Smooth muscle cell (in vitro differentiated cells): Measurements from ENCODE around the gene SIRT5. TPM values are rescaled to one million over a fixed set of nuclear protein-coding genes. Genes with fewer than 3 reads are reported as not detected.

Experiments used
- DNase-seq: peaks from one replicate; lab custom pipeline; 2025; ENCODE audit not compliant: unreplicated experiment; lab: John Stamatoyannopoulos, UW
- H2AFZ ChIP-seq: fragments of 200-600 bp; sonication (generic); 2 replicates; pipeline ENCODE4 v1.6.0; 2016; ENCODE audit warnings: antibody characterized with exemption, low read depth, mild to moderate bottlenecking
- H3F3A ChIP-seq: fragments of 200-600 bp; sonication (generic); 2 replicates; pipeline ENCODE4 v1.6.0; 2017; ENCODE audit warnings: antibody characterized with exemption, low read depth
- H3K27ac ChIP-seq: fragments of 200-600 bp; sonication (generic); 2 replicates; pipeline ENCODE4 v1.5.1; 2016; ENCODE audit warnings: low read depth, mild to moderate bottlenecking
- H3K27me3 ChIP-seq: fragments of 200-600 bp; sonication (generic); 2 replicates; pipeline ENCODE4 v1.6.1; 2016; ENCODE audit warnings: low read depth, mild to moderate bottlenecking
- H3K36me3 ChIP-seq: fragments of 200-600 bp; sonication (generic); 2 replicates; pipeline ENCODE4 v1.5.1; 2016; ENCODE audit warnings: low read depth
- H3K4me1 ChIP-seq: fragments of 200-600 bp; sonication (generic); 2 replicates; pipeline ENCODE4 v1.5.1; 2016; ENCODE audit warnings: low read depth
- H3K4me2 ChIP-seq: fragments of 200-600 bp; sonication (generic); 2 replicates; pipeline ENCODE4 v1.6.0; 2016; ENCODE audit warnings: mild to moderate bottlenecking
- H3K4me3 ChIP-seq: fragments of 200-600 bp; sonication (generic); 2 replicates; pipeline ENCODE4 v1.5.1; 2016; ENCODE audit warnings: mild to moderate bottlenecking
- H3K79me2 ChIP-seq: fragments of 200-600 bp; sonication (generic); 2 replicates; pipeline ENCODE4 v1.6.0; 2016; ENCODE audit warnings: low read depth, mild to moderate bottlenecking
- H3K9ac ChIP-seq: fragments of 200-600 bp; sonication (generic); 2 replicates; pipeline ENCODE4 v1.6.0; 2016; ENCODE audit warnings: low read depth
- H3K9me3 ChIP-seq: fragments of 200-600 bp; sonication (generic); replicated peaks from 2 replicates; pipeline ENCODE4 v1.5.1; 2016; ENCODE audit warnings: low read depth
- H4K20me1 ChIP-seq: fragments of 200-600 bp; sonication (generic); 2 replicates; pipeline ENCODE4 v1.6.0; 2016; ENCODE audit warnings: low read depth
- WGBS: methylation state at CpG from one replicate; pipeline ENCODE4 v1.1.7; 2016; ENCODE audit warnings: low lambda C conversion rate; 5-methylcytosine and 5-hydroxymethylcytosine counted together
- polyA plus RNA-seq: library from polyadenylated mRNA; unstranded; fragments of >200 nt; fragmentation: Nextera tagmentation; extraction: Ambion mirVana; gene quantifications from 2 replicates; pipeline ENCODE4 v1.2.1, GENCODE V29; 2016
- total RNA-seq: library from RNA; depleted of rRNA; stranded (reverse); fragments of >200 nt; gene quantifications from 2 replicates; pipeline ENCODE4 v1.2.3, GENCODE V29; 2014
- TF ChIP-seq, protein P1 (sequence below): fragments of 200-600 bp; sonication (generic); IDR thresholded peaks from 2 replicates; pipeline ENCODE4 v1.5.1; 2017; ENCODE audit warnings: borderline replicate concordance, mild to moderate bottlenecking, antibody characterized with exemption; ENCODE audit not compliant: insufficient read depth, poor library complexity, severe bottlenecking

SIRT5 gene
- total and polyA plus RNA-seq, 2 experiments from 2014 or later = 5.2 to 5.5 TPM

DNA sequence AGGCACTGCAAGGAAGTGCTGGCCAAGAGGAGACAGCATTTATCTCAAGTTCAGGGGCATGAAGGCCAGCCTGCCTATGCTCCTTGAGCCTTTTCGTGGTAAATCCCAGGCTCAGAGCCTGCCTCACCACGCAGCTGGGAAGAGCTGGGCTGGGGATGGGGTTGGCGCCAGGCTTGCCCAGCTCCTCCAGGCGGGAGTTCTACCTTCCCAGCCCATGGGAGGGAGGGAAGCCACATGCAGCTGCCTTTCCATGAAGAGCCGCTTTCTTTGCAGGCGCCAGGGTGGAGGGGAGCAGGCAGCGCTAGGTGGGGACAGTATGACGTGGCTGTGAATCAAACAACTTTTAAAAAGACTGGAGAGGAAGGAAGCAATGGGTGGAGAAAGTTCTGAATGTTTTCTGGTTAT is 19.5 kb upstream of the SIRT5 start:
- DNase-seq = no peak
- Histone ChIP-seq H3K79me2 (no peaks in the 10 kb centered on the region), H3F3A (peaks cover 18% of the 10 kb centered on the region), H2AFZ (peak overlapping the region; percentile 66), H3K27me3 (no peaks in the 10 kb centered on the region), H3K4me1 (peaks cover 11% of the 10 kb centered on the region), H4K20me1 (no peaks in the 10 kb centered on the region), H3K27ac (no peak overlapping the region), H3K9me3 (no peaks in the 10 kb centered on the region), H3K36me3 (no peaks in the 10 kb centered on the region), H3K4me3 (no peak overlapping the region), H3K9ac (no peak overlapping the region), H3K4me2 (peak overlapping the region; percentile 65)
- WGBS = 10% methylated on average over 8 of the region's 8 CpGs
- TF ChIP-seq, protein P1, sequence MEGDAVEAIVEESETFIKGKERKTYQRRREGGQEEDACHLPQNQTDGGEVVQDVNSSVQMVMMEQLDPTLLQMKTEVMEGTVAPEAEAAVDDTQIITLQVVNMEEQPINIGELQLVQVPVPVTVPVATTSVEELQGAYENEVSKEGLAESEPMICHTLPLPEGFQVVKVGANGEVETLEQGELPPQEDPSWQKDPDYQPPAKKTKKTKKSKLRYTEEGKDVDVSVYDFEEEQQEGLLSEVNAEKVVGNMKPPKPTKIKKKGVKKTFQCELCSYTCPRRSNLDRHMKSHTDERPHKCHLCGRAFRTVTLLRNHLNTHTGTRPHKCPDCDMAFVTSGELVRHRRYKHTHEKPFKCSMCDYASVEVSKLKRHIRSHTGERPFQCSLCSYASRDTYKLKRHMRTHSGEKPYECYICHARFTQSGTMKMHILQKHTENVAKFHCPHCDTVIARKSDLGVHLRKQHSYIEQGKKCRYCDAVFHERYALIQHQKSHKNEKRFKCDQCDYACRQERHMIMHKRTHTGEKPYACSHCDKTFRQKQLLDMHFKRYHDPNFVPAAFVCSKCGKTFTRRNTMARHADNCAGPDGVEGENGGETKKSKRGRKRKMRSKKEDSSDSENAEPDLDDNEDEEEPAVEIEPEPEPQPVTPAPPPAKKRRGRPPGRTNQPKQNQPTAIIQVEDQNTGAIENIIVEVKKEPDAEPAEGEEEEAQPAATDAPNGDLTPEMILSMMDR = no peak

DNA sequence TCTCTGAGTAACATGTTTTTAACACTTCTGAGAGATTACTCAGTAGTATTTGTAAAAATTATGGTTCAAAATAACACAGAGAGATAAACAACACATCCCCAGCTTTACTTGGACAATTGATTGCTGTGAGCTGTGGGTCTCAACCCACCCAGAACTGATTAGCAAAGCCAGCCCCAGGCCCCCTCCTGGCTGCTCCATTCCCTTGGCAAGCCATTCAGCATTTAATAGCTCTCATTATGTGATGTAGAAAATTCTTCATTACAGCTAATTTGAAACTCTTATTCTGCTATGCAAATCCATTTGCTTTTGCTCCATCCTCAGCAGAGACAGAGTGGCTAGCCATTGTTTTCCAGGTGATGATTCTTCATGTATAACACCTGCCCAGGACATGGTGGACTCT is 16.6 kb upstream of the SIRT5 start:
- no peak overlapping the region for H3K9ac ChIP-seq
- H3K4me3 ChIP-seq = no peak overlapping the region
- H2AFZ ChIP-seq = no peak overlapping the region
- H3K79me2 ChIP-seq = no peaks in the 10 kb centered on the region
- H3K4me2 ChIP-seq = no peak overlapping the region
- H3K27ac ChIP-seq = no peak overlapping the region
- DNase-seq = no peak
- H3K36me3 ChIP-seq = no peaks in the 10 kb centered on the region
- H3K9me3 ChIP-seq = no peaks in the 10 kb centered on the region
- H3K4me1 ChIP-seq = peaks cover 11% of the 10 kb centered on the region
- H4K20me1 ChIP-seq = no peaks in the 10 kb centered on the region
- TF ChIP-seq, protein P1 = no peak
- no peaks in the 10 kb centered on the region for H3K27me3 ChIP-seq
- H3F3A ChIP-seq = peaks cover 18% of the 10 kb centered on the region

DNA sequence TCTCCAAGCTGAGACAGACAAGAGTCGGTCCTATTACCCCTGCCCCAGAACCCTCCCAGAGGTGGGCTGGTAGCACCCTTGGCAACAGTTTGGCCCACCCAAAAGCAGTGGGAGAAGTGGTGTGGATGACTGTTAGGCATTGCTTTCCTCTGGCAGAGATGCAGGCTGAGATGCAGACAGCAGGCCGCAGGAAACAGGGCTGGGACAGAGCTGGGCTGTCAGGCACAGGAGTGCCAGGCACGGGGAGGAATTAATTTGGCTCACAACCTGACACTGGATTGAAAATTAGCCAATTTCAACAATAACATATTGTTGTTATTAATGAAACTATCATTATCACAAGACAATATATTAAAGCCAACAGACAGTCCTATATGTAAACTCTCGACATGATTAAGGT is 15.7 kb upstream of the SIRT5 start:
- Histone ChIP-seq H4K20me1 (no peaks in the 10 kb centered on the region), H3K79me2 (no peaks in the 10 kb centered on the region), H3K36me3 (no peaks in the 10 kb centered on the region), H3K9me3 (no peaks in the 10 kb centered on the region), H3K4me3 (no peak overlapping the region), H3K27me3 (no peaks in the 10 kb centered on the region), H3K9ac (no peak overlapping the region), H3K27ac (no peak overlapping the region), H3K4me2 (no peak overlapping the region), H3F3A (peaks cover 18% of the 10 kb centered on the region), H2AFZ (no peak overlapping the region), H3K4me1 (peaks cover 11% of the 10 kb centered on the region)
- DNase-seq = no peak
- TF ChIP-seq, protein P1 = no peak
- WGBS = 93% methylated on average over 4 of the region's 4 CpGs

DNA sequence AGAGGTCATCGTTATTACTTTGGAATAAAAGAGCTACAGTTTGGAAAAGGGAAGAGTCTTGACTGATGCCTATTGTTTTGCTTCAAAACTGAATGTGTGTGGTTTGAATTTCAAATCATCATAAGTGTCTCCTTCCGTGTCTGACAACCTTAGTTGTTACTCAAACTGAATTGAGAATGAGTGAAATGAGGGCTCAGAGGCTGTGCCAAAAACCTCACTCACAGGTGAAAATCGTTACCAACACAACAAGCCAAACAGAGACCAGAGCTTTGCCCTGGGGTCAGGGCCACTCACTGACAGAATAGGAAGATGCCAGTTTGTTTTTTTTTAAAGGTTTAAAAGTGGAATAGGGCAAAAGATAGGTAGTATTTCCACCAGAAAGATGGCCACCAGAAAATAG is 15.2 kb upstream of the SIRT5 start:
- Histone ChIP-seq H3K27me3 (peaks cover 2% of the 10 kb centered on the region), H3K4me1 (peaks cover 11% of the 10 kb centered on the region), H2AFZ (no peak overlapping the region), H3K27ac (no peak overlapping the region), H3K79me2 (no peaks in the 10 kb centered on the region), H3K36me3 (no peaks in the 10 kb centered on the region), H3F3A (peaks cover 12% of the 10 kb centered on the region), H3K9me3 (no peaks in the 10 kb centered on the region), H3K9ac (no peak overlapping the region), H3K4me3 (no peak overlapping the region), H3K4me2 (no peak overlapping the region), H4K20me1 (no peaks in the 10 kb centered on the region)
- TF ChIP-seq, protein P1 = no peak
- WGBS = 75% methylated on average over 3 of the region's 3 CpGs
- no peak for DNase-seq
